AG04450 (cell line): ENCODE data around the gene ST8SIA6. TPM values are rescaled to one million over a fixed set of nuclear protein-coding genes. Genes with fewer than 3 reads are reported as not detected.

Experiments used
- CTCF ChIA-PET: fragments of 300-600, 350-600 bp; formaldehyde crosslinking; extraction: SDS; loops from one replicate; lab custom pipeline; 2022; ENCODE audit warnings: antibody characterized with exemption, inconsistent platforms; lab: Charles Lee
- POLR2A ChIA-PET: fragments of 350-600 bp; formaldehyde crosslinking; extraction: SDS; loops from one replicate; lab custom pipeline; 2021; ENCODE audit warnings: antibody characterized with exemption, inconsistent platforms; lab: Yijun Ruan, JAX
- DNase-seq: peaks from one replicate; pipeline ENCODE4 v3.0.0-alpha.2; 2011; ENCODE audit warnings: low read depth, low spot score
- H3K27ac ChIP-seq: one replicate; pipeline ENCODE4 v1.5.1; 2012; ENCODE audit warnings: low read depth, low read length, control low read depth
- H3K27me3 ChIP-seq: one replicate; pipeline ENCODE4 v1.6.0; 2012; ENCODE audit warnings: low read length; ENCODE audit not compliant: control insufficient read depth, insufficient read depth
- H3K4me3 ChIP-seq: 2 replicates; pipeline ENCODE4 v1.5.1; 2011; ENCODE audit warnings: mild to moderate bottlenecking, low read depth, low read length, control low read depth
- H3K9me3 ChIP-seq: 2 replicates; pipeline ENCODE4 v1.5.1; 2012; ENCODE audit warnings: low read length; ENCODE audit not compliant: control insufficient read depth, insufficient read depth
- polyA plus RNA-seq: library from polyadenylated mRNA; depleted of rRNA; stranded (reverse); fragments of >200 nt; gene quantifications from 2 replicates; pipeline ENCODE4 v1.2.3, GENCODE V29; 2011
- TF ChIP-seq, protein P1 (sequence below): IDR thresholded peaks from 2 replicates; pipeline ENCODE4 v1.5.1; 2011; ENCODE audit warnings: low read depth, low read length, control low read depth, inconsistent platforms

ST8SIA6 gene
- polyA plus RNA-seq, 1 experiment: not detected

DNA sequence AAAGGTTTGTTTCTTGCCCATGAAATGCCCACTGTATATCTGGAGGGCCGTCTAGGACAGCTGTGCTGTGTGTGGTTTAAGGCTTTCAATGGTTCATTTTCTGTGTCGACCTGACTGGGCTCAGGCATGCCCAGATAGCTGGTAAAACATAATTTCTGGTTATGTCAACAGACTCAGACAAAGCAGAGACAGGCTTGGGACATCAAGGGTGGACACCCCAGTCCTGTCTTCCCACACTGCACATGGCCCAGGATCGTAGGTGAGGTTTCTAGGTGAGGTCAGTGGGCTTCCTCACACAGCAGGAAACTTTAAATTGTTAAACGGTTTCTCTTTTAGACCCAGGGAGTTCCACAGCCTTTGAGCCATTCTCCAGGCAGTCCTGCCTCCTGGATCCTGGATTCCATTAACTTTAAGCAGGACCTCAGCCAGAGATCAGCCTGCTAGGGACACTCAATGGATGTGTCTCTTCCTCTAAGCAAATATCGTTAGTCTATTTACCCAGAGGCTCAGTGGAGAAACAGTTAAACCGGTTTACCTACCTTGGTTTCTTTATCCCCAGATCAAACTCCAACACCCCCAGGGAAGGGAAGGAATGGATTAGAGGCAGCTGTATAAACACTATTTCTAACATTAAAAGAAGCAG, 66.4 kb downstream of the ST8SIA6 start:
- POLR2A ChIA-PET: interaction anchor here (0.6 kb wide), 1 partner anchor 106 kb away, joined by 9 read pairs; no protein-coding TSS in a partner anchor
- H3K9me3 ChIP-seq: no peaks in the 10 kb centered on the region; the same call in 1 of the 2 replicates
- TF ChIP-seq, protein P1, sequence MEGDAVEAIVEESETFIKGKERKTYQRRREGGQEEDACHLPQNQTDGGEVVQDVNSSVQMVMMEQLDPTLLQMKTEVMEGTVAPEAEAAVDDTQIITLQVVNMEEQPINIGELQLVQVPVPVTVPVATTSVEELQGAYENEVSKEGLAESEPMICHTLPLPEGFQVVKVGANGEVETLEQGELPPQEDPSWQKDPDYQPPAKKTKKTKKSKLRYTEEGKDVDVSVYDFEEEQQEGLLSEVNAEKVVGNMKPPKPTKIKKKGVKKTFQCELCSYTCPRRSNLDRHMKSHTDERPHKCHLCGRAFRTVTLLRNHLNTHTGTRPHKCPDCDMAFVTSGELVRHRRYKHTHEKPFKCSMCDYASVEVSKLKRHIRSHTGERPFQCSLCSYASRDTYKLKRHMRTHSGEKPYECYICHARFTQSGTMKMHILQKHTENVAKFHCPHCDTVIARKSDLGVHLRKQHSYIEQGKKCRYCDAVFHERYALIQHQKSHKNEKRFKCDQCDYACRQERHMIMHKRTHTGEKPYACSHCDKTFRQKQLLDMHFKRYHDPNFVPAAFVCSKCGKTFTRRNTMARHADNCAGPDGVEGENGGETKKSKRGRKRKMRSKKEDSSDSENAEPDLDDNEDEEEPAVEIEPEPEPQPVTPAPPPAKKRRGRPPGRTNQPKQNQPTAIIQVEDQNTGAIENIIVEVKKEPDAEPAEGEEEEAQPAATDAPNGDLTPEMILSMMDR: no peak
- no peak overlapping the region for H3K4me3 ChIP-seq
- no peak for DNase-seq
- H3K27ac ChIP-seq: no peak overlapping the region
- no peaks in the 10 kb centered on the region for H3K27me3 ChIP-seq
- CTCF ChIA-PET: no interaction called here

DNA sequence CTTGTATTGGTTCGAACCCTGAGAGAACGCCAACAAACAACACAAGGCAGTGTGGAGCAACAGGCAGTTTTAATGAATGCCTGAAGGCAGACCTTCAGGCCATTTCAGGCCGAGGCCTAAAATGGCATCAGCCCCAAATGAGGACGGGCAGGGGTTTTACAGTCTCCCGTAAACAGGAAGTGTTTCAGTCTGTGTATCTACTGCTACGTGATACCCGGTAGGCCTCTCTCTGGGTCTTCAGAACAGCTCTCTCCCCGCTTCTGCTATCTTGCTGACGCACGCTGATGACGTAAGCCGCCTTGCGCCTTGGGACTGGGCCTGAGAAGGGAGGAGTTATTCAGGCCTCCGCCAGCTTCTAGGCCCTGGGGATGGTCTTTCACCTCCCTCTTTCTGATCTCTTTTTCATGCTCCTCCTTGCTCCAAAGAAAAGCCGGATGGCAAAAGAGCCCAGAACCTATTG, 67.7 kb downstream of the ST8SIA6 start:
- CTCF ChIA-PET: no interaction called here
- H3K4me3 ChIP-seq: no peak overlapping the region
- H3K27ac ChIP-seq: no peak overlapping the region
- no peak for DNase-seq
- POLR2A ChIA-PET: interaction anchor here (0.6 kb wide), 1 partner anchor 949 kb away, joined by 4 read pairs; no protein-coding TSS in a partner anchor
- no peaks in the 10 kb centered on the region for H3K27me3 ChIP-seq
- TF ChIP-seq, protein P1: no peak
- H3K9me3 ChIP-seq: no peaks in the 10 kb centered on the region; the same call in 1 of the 2 replicates

DNA sequence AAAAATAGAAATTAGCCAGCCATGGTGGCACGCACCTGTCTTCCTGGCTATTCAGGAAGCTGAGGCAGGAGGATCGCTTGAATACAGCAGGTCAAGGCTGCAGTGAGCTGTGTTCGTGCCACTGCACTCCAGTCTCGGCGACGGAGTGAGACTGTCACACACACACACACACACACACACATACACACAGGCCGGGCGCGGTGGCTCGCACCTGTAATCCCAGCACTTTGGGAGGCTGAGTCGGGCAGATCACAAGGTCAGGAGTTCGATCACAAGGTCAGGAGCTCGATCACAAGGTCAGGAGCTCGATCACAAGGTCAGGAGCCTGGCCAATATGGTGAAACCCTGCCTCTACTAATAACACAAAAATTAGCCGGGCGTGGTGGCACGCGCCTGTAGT, 68.4 kb downstream of the ST8SIA6 start:
- TF ChIP-seq, protein P1: no peak
- Histone ChIP-seq H3K9me3 (no peaks in the 10 kb centered on the region), H3K4me3 (no peak overlapping the region), H3K27ac (no peak overlapping the region), H3K27me3 (no peaks in the 10 kb centered on the region)
- no peak for DNase-seq
- POLR2A ChIA-PET: no interaction called here
- CTCF ChIA-PET: no interaction called here

DNA sequence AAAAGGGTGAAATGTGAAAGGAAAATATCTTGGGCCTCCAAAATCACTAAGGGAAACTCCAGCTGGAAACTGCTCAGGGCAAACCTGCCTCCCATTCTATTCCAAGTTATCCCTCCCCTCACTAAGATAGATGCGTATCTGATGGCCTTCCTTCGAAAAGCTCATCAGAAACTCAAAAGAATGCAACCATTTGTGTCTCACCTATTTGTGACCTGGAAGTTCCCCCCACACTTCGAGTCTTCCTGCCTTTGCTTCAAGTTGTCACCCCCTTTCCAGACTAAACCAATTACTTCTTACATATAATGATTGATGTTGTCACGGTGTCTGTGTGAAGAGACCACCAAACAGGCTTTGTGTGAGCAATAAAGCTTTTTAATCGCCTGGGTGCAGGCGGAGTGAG, 69.3 kb downstream of the ST8SIA6 start:
- POLR2A ChIA-PET: no interaction called here
- DNase-seq: no peak
- TF ChIP-seq, protein P1: no peak
- H3K27me3 ChIP-seq: no peaks in the 10 kb centered on the region
- H3K9me3 ChIP-seq: no peaks in the 10 kb centered on the region
- CTCF ChIA-PET: interaction anchor here (1.6 kb wide), 1 partner anchor 9 kb away, joined by 5 read pairs; no protein-coding TSS in a partner anchor
- no peak overlapping the region for H3K27ac ChIP-seq
- no peak overlapping the region for H3K4me3 ChIP-seq

DNA sequence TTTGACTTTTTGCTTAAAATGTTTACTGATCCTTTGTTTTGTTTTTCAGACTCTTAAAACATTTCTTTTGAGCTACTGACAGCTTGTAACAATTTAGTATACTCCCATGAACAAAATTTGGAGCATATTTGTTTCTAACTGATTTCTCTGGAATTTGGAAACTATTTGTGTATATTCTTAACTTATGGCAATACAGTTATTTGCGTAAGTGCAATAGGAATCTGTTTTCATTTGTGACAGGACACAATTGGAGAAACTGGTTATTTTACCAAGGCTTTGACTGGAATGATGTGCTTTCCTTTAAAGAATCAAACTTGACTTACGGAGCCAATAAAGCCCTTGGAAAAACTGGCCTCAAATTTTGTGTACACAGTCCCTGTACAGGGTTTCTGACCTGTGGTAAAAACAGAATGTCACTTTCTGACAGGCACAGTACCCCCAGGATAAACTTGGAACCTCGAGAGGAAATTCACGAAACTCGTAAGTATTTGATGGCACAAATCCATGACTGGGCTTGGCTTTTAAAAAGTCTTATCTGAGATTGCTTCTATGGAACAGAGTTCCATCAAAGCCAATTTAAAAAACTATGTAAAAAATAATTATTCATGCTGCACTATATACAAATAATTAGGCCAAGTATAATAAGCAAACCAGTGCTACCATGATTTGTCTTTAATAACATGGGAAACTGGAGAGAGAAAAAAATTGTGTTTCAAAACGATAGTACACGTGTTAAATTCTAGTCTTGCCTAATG, 70.4 kb downstream of the ST8SIA6 start:
- H3K4me3 ChIP-seq: no peak overlapping the region
- no peak overlapping the region for H3K27ac ChIP-seq
- peaks cover 6% of the 10 kb centered on the region for H3K27me3 ChIP-seq
- TF ChIP-seq, protein P1: no peak
- no peaks in the 10 kb centered on the region for H3K9me3 ChIP-seq
- no peak for DNase-seq
- CTCF ChIA-PET: interaction anchor here (1.6 kb wide), 1 partner anchor 8 kb away, joined by 5 read pairs; no protein-coding TSS in a partner anchor
- POLR2A ChIA-PET: no interaction called here
